Transverse colon (tissue), 3 donors: ENCODE results near the gene PRAF2.

Experiments used
- POLR2A ChIP-seq: fragments of 450-650 bp; IDR thresholded peaks from one replicate; pipeline ENCODE4 v1.6.1; 2016; ENCODE audit warnings: antibody characterized with exemption, mild to moderate bottlenecking, moderate library complexity
- TF ChIP-seq, protein P1 (sequence below), 5 experiments: fragments of 200-600 bp in 3 of 5; fragments of 450-650 bp in 2 of 5; sonication (generic) in 3 of 5; IDR thresholded peaks; 1 replicate in 2 of 5; 2 replicates in 3 of 5; pipeline ENCODE4 v1.5.1; 2016 to 2017; ENCODE audit warnings: antibody characterized with exemption in 5 of 5, inconsistent platforms in 3 of 5, mild to moderate bottlenecking in 2 of 5, moderate library complexity in 1 of 5

- TF ChIP-seq, protein P1, sequence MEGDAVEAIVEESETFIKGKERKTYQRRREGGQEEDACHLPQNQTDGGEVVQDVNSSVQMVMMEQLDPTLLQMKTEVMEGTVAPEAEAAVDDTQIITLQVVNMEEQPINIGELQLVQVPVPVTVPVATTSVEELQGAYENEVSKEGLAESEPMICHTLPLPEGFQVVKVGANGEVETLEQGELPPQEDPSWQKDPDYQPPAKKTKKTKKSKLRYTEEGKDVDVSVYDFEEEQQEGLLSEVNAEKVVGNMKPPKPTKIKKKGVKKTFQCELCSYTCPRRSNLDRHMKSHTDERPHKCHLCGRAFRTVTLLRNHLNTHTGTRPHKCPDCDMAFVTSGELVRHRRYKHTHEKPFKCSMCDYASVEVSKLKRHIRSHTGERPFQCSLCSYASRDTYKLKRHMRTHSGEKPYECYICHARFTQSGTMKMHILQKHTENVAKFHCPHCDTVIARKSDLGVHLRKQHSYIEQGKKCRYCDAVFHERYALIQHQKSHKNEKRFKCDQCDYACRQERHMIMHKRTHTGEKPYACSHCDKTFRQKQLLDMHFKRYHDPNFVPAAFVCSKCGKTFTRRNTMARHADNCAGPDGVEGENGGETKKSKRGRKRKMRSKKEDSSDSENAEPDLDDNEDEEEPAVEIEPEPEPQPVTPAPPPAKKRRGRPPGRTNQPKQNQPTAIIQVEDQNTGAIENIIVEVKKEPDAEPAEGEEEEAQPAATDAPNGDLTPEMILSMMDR (IDR thresholded peaks at IDR 0.05), result no peak
- no peak for TF ChIP-seq POLR2A
Measured at GRCh38 chrX:49120091-49120490, 46.3 kb upstream of the PRAF2 start.
